H1 (cell line): ENCODE results near the gene SRSF9.

Source experiments
- BACH1 ChIP-seq: IDR thresholded peaks from 2 replicates; pipeline ENCODE4 v1.6.1; 2012; ENCODE audit warnings: low read length, improper control_type of control experiment
- CTCF ChIP-seq, 3 experiments: IDR thresholded peaks; 1 replicate in 2 of 3; 2 replicates in 1 of 3; pipeline versions ENCODE4 v1.5.1 to v1.6.1; 2011; ENCODE audit warnings: low read length in 3 of 3, mild to moderate bottlenecking in 3 of 3, inconsistent platforms in 2 of 3, low read depth in 1 of 3, moderate library complexity in 1 of 3; ENCODE audit not compliant: insufficient read depth in 1 of 3; ENCODE audit errors: control extremely low read depth in 1 of 3
- EP300 ChIP-seq, 2 experiments: IDR thresholded peaks; 1 replicate in 1 of 2; 2 replicates in 1 of 2; pipeline ENCODE4 v1.6.1; 2011 to 2012; ENCODE audit warnings: low read depth in 2 of 2, low read length in 2 of 2, mild to moderate bottlenecking in 2 of 2, borderline replicate concordance in 1 of 2, inconsistent platforms in 1 of 2, moderate library complexity in 1 of 2
- EZH2 ChIP-seq: fragments of 200-600 bp; sonication (generic); IDR thresholded peaks from 2 replicates; pipeline ENCODE4 v1.7.1; 2012; ENCODE audit warnings: low read depth, mild to moderate bottlenecking, moderate library complexity, low read length, inconsistent platforms; ENCODE audit not compliant: severe bottlenecking
- MAX ChIP-seq: IDR thresholded peaks from 2 replicates; pipeline ENCODE4 v1.6.1; 2012; ENCODE audit warnings: inconsistent platforms
- POLR2A ChIP-seq, 2 experiments: IDR thresholded peaks; 1 replicate in 1 of 2; 2 replicates in 1 of 2; pipeline ENCODE4 v1.6.1; 2011; ENCODE audit warnings: low read depth in 2 of 2, low read length in 2 of 2, mild to moderate bottlenecking in 2 of 2; ENCODE audit errors: control extremely low read depth in 1 of 2
- POLR2AphosphoS5 ChIP-seq: IDR thresholded peaks from 2 replicates; pipeline ENCODE4 v1.6.1; 2011; ENCODE audit warnings: low read depth, low read length
- RNF2 ChIP-seq: fragments of 200-900, 300-1000 bp; sonication (generic); IDR thresholded peaks from 2 replicates; pipeline ENCODE4 v1.7.1; 2016; ENCODE audit warnings: borderline replicate concordance, low read depth, mild to moderate bottlenecking, antibody characterized with exemption, low read length; ENCODE audit not compliant: poor library complexity, severe bottlenecking; ENCODE audit errors: missing control alignments
- SP1 ChIP-seq: IDR thresholded peaks from 2 replicates; pipeline ENCODE4 v1.6.1; 2011; ENCODE audit warnings: low read depth, low read length
- SP2 ChIP-seq: IDR thresholded peaks from 2 replicates; pipeline ENCODE4 v1.6.1; 2012; ENCODE audit warnings: mild to moderate bottlenecking, low read length, inconsistent platforms
- TBP ChIP-seq: IDR thresholded peaks from 2 replicates; pipeline ENCODE4 v1.6.1; 2011; ENCODE audit warnings: low read depth, low read length, improper control_type of control experiment
- TEAD4 ChIP-seq: IDR thresholded peaks from 2 replicates; pipeline ENCODE4 v1.6.1; 2012; ENCODE audit warnings: low read depth, low read length, inconsistent platforms, mixed read lengths

DNA sequence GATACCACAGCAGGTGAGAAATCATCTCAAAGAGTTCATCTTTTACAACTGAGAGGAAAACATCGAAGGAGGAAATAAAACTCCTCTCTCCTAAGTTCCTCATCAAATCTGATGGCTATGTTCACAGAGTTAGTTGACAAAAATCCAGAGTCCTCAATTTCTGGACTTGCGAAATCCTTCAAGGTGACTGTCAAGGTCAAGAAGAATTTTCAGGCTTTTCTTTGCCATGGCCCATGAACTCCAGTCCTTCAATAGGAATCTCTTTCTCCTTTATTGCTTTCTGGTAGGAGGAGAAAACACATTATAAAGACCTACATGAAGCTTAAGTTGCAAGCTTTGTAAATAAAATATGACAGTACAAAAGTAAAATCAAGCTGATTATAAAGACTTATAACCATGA is 24.9 kb downstream of the SRSF9 start:
- TF ChIP-seq EP300 (IDR thresholded peaks at IDR 0.05; ENCODE audit: borderline replicate concordance in 1 of 2, low read depth in 2 of 2, low read length in 2 of 2) (no peak), EZH2 (no peak), BACH1 (no peak), CTCF (IDR thresholded peaks at IDR 0.05; ENCODE audit: control extremely low read depth in 1 of 3, insufficient read depth in 1 of 3, low read depth in 1 of 3, low read length in 3 of 3) (no peak), SP1 (no peak), SP2 (no peak), MAX (no peak), POLR2A (IDR thresholded peaks at IDR 0.05; ENCODE audit: control extremely low read depth in 1 of 2, low read depth in 2 of 2, low read length in 2 of 2) (no peak), TEAD4 (no peak), TBP (no peak), RNF2 (no peak), POLR2AphosphoS5 (no peak)
